ENCODE results near the gene GALM. TPM values are rescaled to one million over a fixed set of nuclear protein-coding genes. Genes with fewer than 3 reads are reported as not detected.

The GALM gene
- total and polyA plus RNA-seq, 2 of the 8 experiments (the other 6 are each of a cell fraction or from before 2014, with no cell fraction given), result 9.9 to 13.1 TPM

DNA sequence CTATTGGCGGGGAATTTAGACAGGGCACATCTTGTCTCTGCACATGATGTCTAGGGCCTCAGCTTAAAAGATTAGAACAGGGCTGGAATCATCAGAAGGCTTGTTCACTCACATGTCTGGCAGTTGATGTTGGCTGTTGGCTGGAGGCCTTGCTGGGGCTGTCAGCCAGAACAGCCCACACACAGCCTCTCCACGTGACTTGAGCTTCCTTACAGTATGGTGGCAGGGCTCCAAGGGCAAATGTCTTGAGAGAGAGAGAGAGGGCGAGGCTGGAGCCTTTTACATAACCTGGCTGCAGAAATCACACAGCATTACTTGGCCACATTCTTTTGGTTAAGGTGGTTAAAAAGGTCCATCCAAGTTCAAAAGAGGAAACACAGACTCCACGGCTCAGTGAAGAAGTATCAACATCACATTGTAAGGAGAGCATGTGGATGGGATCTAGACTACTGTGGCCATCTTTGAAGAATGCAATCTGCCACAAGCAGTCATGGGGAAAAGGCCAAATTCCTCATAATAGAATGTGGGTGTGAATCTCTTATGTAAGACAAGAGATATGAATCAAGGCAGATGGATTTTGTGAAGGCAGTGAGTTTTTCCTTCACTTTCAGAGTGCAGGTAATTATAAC is 54.8 kb downstream of the GALM start:
- Histone ChIP-seq H3K4me3 (ENCODE audit: extremely low read depth in 1 of 4, insufficient read depth in 2 of 4, low read depth in 3 of 4, low read length in 4 of 4) (no peak overlapping the region), H3K23ac (ENCODE audit: insufficient read length) (no peak overlapping the region), H2AFZ (ENCODE audit: low read length) (no peak overlapping the region), H3K27me3 (replicated peaks in 1 of 4; ENCODE audit: control insufficient read depth in 3 of 4, extremely low read depth in 1 of 4, insufficient read depth in 3 of 4, low read length in 3 of 4) (no peaks in the 10 kb centered on the region), H3K4me2 (ENCODE audit: insufficient read depth in 1 of 2, low read depth in 2 of 2, low read length in 2 of 2) (no peak overlapping the region), H3K79me1 (ENCODE audit: low read depth, low read length) (no peaks in the 10 kb centered on the region), H2BK5ac (ENCODE audit: low read depth, low read length) (no peak overlapping the region), H4K91ac (replicated peaks; ENCODE audit: insufficient read length, low read length) (no peak overlapping the region), H3K79me2 (ENCODE audit: control insufficient read depth in 1 of 2, insufficient read depth in 2 of 2, low read length in 2 of 2) (no peaks in the 10 kb centered on the region), H2BK12ac (ENCODE audit: low read depth, low read length) (no peak overlapping the region), H2BK120ac (replicated peaks; ENCODE audit: low read depth, low read length) (no peak overlapping the region), H3K9me3 (ENCODE audit: insufficient read depth in 2 of 2, low read depth in 1 of 2, low read length in 1 of 2) (no peaks in the 10 kb centered on the region), H2BK20ac (ENCODE audit: low read length) (no peak overlapping the region), H4K5ac (ENCODE audit: insufficient read length, low read depth, low read length) (no peak overlapping the region), H2BK15ac (ENCODE audit: low read length) (no peak overlapping the region), H3K4me1 (replicated peaks in 1 of 4; ENCODE audit: control insufficient read depth in 3 of 4, insufficient read depth in 4 of 4, low read length in 3 of 4) (no peaks in the 10 kb centered on the region), H3K4ac (replicated peaks; ENCODE audit: insufficient read length, low read depth, low read length) (no peak overlapping the region), H3K36me3 (ENCODE audit: control insufficient read depth in 2 of 4, insufficient read depth in 4 of 4, low read length in 3 of 4) (no peaks in the 10 kb centered on the region), H3K14ac (ENCODE audit: insufficient read length) (no peak overlapping the region), H3K23me2 (ENCODE audit: low read depth, low read length) (no peaks in the 10 kb centered on the region), H3K56ac (replicated peaks; ENCODE audit: insufficient read length, low read depth, low read length) (no peak overlapping the region), H4K20me1 (replicated peaks in 1 of 2; ENCODE audit: control insufficient read depth in 1 of 2, insufficient read depth in 2 of 2, low read length in 2 of 2) (no peaks in the 10 kb centered on the region), H4K8ac (ENCODE audit: extremely low read depth, insufficient read depth, low read length) (no peak overlapping the region), H3K18ac (ENCODE audit: extremely low read depth, low read length) (no peak overlapping the region), H2AK5ac (ENCODE audit: low read depth, low read length) (no peak overlapping the region), H3K27ac (ENCODE audit: low read depth, low read length) (no peak overlapping the region), H3K9ac (replicated peaks in 1 of 4; ENCODE audit: extremely low read depth in 1 of 4, low read depth in 3 of 4, low read length in 3 of 4) (no peak overlapping the region)
- FAIRE-seq (no peak), DNase-seq (ENCODE audit: low read depth in 1 of 2, low spot score in 2 of 2) (no peak)
- 85% methylated on average over 4 of the region's 4 CpGs; no CpG with 5 or more reads in 1 of the 2 experiments for WGBS, 2 experiments (ENCODE audit: extremely low coverage in 1 of 2, insufficient coverage in 1 of 2, insufficient read length in 1 of 2, insufficient replicate concordance in 2 of 2, low coverage in 1 of 2, low lambda C conversion rate in 2 of 2, missing lambda C conversion rate in 1 of 2)
- CTCF ChIA-PET (ENCODE audit: partially characterized antibody), result interaction anchor here (0.5 to 1.4 kb wide), 3 partner anchors 114 to 356 kb away, joined by 3 to 9 read pairs (median 4); no protein-coding TSS in a partner anchor
- POLR2A ChIA-PET (ENCODE audit: partially characterized antibody), result interaction anchor here (24.3 kb wide), 1 partner anchor 28 kb away, joined by 486 read pairs; the partner anchor contains the start of gene SRSF7
- TF ChIP-seq POLR2A (IDR thresholded peaks at IDR 0.05; ENCODE audit: control extremely low read depth in 1 of 2, low read depth in 2 of 2, low read length in 2 of 2) (no peak), RFX5 (IDR thresholded peaks at IDR 0.05; ENCODE audit: borderline replicate concordance, low read depth, low read length) (no peak), EGR1 (IDR thresholded peaks at IDR 0.05; ENCODE audit: borderline replicate concordance, low read depth, low read length) (no peak), HDAC6 (IDR thresholded peaks at IDR 0.05; ENCODE audit: low read depth, low read length) (no peak), SIRT6 (IDR thresholded peaks at IDR 0.05; ENCODE audit: low read length) (no peak)
- TF ChIP-seq, protein P1, sequence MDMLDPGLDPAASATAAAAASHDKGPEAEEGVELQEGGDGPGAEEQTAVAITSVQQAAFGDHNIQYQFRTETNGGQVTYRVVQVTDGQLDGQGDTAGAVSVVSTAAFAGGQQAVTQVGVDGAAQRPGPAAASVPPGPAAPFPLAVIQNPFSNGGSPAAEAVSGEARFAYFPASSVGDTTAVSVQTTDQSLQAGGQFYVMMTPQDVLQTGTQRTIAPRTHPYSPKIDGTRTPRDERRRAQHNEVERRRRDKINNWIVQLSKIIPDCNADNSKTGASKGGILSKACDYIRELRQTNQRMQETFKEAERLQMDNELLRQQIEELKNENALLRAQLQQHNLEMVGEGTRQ (IDR thresholded peaks at IDR 0.05; ENCODE audit: low read length), result no peak
